ENCODE data around the gene FILIP1L. TPM values are rescaled to one million over a fixed set of nuclear protein-coding genes. Genes with fewer than 3 reads are reported as not detected.
A peak's percentile ranks its signal among the peaks of the same experiment; 100 is the strongest.

The FILIP1L gene
- total and polyA plus RNA-seq, 2 of the 13 experiments (the other 11 are each of a cell fraction or from before 2014, with no cell fraction given): 8.1 to 187 TPM

DNA sequence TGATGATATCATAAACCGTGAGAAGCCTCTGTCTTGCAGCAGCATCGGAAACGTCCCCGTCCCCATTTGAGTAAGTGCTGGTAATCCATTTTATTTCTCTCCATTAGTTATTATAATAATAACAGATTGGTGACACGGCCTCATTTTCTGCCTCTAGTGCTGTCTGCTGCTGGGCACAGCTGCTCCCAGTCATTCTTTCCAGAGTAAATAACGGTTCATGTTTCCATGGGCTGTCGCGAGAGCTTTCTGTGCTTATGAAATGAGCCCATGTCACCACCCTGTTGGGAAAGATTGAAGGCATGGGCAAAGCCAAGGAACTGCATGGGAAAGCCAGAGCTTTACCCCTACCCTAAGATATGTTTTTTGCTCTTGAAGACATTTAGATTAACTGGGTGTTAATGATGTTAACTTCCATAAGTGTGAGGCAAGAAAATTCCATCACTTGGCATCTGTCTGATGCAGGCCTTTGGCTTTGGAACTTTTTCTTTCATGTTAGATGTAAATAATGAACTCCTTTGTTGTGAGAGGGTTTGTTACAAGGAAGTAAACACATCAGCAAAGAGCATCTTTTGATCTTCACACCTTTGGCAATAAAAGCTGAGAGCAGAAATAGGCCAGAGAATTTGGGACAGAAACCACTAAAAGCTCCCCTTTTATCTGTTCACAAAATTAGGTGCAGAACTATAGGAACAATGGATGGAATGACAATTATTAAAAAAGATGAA is 141.8 kb downstream of the FILIP1L start (continued):
- TF ChIP-seq, protein P1, sequence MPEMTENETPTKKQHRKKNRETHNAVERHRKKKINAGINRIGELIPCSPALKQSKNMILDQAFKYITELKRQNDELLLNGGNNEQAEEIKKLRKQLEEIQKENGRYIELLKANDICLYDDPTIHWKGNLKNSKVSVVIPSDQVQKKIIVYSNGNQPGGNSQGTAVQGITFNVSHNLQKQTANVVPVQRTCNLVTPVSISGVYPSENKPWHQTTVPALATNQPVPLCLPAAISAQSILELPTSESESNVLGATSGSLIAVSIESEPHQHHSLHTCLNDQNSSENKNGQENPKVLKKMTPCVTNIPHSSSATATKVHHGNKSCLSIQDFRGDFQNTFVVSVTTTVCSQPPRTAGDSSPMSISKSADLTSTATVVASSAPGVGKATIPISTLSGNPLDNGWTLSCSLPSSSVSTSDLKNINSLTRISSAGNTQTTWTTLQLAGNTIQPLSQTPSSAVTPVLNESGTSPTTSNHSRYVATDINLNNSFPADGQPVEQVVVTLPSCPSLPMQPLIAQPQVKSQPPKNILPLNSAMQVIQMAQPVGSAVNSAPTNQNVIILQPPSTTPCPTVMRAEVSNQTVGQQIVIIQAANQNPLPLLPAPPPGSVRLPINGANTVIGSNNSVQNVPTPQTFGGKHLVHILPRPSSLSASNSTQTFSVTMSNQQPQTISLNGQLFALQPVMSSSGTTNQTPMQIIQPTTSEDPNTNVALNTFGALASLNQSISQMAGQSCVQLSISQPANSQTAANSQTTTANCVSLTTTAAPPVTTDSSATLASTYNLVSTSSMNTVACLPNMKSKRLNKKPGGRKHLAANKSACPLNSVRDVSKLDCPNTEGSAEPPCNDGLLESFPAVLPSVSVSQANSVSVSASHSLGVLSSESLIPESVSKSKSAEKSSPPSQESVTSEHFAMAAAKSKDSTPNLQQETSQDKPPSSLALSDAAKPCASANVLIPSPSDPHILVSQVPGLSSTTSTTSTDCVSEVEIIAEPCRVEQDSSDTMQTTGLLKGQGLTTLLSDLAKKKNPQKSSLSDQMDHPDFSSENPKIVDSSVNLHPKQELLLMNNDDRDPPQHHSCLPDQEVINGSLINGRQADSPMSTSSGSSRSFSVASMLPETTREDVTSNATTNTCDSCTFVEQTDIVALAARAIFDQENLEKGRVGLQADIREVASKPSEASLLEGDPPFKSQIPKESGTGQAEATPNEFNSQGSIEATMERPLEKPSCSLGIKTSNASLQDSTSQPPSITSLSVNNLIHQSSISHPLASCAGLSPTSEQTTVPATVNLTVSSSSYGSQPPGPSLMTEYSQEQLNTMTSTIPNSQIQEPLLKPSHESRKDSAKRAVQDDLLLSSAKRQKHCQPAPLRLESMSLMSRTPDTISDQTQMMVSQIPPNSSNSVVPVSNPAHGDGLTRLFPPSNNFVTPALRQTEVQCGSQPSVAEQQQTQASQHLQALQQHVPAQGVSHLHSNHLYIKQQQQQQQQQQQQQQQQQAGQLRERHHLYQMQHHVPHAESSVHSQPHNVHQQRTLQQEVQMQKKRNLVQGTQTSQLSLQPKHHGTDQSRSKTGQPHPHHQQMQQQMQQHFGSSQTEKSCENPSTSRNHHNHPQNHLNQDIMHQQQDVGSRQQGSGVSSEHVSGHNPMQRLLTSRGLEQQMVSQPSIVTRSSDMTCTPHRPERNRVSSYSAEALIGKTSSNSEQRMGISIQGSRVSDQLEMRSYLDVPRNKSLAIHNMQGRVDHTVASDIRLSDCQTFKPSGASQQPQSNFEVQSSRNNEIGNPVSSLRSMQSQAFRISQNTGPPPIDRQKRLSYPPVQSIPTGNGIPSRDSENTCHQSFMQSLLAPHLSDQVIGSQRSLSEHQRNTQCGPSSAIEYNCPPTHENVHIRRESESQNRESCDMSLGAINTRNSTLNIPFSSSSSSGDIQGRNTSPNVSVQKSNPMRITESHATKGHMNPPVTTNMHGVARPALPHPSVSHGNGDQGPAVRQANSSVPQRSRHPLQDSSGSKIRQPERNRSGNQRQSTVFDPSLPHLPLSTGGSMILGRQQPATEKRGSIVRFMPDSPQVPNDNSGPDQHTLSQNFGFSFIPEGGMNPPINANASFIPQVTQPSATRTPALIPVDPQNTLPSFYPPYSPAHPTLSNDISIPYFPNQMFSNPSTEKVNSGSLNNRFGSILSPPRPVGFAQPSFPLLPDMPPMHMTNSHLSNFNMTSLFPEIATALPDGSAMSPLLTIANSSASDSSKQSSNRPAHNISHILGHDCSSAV (CRISPR knock-in tag; IDR thresholded peaks at IDR 0.05; ENCODE audit: borderline replicate concordance): no peak
- TF ChIP-seq TBX3 (IDR thresholded peaks at IDR 0.05; ENCODE audit: borderline replicate concordance): peak; percentile 80
- TF ChIP-seq TGIF2 (CRISPR knock-in tag; IDR thresholded peaks at IDR 0.05): no peak
- TF ChIP-seq ZNF180 (CRISPR knock-in tag; IDR thresholded peaks at IDR 0.05; ENCODE audit: borderline replicate concordance, low read depth): no peak
- no peak for TF ChIP-seq ZSCAN12 (CRISPR knock-in tag; IDR thresholded peaks at IDR 0.05)
- TF ChIP-seq, protein P2, sequence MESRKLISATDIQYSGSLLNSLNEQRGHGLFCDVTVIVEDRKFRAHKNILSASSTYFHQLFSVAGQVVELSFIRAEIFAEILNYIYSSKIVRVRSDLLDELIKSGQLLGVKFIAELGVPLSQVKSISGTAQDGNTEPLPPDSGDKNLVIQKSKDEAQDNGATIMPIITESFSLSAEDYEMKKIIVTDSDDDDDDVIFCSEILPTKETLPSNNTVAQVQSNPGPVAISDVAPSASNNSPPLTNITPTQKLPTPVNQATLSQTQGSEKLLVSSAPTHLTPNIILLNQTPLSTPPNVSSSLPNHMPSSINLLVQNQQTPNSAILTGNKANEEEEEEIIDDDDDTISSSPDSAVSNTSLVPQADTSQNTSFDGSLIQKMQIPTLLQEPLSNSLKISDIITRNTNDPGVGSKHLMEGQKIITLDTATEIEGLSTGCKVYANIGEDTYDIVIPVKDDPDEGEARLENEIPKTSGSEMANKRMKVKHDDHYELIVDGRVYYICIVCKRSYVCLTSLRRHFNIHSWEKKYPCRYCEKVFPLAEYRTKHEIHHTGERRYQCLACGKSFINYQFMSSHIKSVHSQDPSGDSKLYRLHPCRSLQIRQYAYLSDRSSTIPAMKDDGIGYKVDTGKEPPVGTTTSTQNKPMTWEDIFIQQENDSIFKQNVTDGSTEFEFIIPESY (CRISPR knock-in tag; IDR thresholded peaks at IDR 0.05): peak; percentile 83; the same call in 1 of the 2 replicates
- TF ChIP-seq, protein P3, sequence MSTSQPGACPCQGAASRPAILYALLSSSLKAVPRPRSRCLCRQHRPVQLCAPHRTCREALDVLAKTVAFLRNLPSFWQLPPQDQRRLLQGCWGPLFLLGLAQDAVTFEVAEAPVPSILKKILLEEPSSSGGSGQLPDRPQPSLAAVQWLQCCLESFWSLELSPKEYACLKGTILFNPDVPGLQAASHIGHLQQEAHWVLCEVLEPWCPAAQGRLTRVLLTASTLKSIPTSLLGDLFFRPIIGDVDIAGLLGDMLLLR (CRISPR knock-in tag; IDR thresholded peaks at IDR 0.05): no peak
- TF ChIP-seq ZNF703 (CRISPR knock-in tag; IDR thresholded peaks at IDR 0.05; ENCODE audit: borderline replicate concordance): no peak
- TF ChIP-seq PCBP2 (optimal IDR thresholded peaks at IDR 0.05; ENCODE audit: low read depth, low read length, poor library complexity, severe bottlenecking): no peak
- TF ChIP-seq, protein P4, sequence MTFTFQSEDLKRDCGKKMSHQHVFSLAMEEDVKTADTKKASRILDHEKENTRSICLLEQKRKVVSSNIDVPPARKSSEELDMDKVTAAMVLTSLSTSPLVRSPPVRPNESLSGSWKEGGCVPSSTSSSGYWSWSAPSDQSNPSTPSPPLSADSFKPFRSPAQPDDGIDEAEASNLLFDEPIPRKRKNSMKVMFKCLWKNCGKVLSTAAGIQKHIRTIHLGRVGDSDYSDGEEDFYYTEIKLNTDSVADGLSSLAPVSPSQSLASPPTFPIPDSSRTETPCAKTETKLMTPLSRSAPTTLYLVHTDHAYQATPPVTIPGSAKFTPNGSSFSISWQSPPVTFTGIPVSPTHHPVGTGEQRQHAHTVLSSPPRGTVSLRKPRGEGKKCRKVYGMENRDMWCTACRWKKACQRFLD (CRISPR knock-in tag; IDR thresholded peaks at IDR 0.05; ENCODE audit: borderline replicate concordance): no peak
- peak; percentile 44; the same call in 1 of the 2 replicates for TF ChIP-seq SOX5 (CRISPR knock-in tag; IDR thresholded peaks at IDR 0.05; ENCODE audit: borderline replicate concordance)
- no peak for TF ChIP-seq SOX13 (IDR thresholded peaks at IDR 0.05)
- peak in 1 of 2 experiments; percentile 12; a peak in 1 of 4 replicates for TF ChIP-seq SOX13 (CRISPR knock-in tag; conservative IDR thresholded peaks at IDR 0.05 in 1 of 2, IDR thresholded peaks at IDR 0.05 in 1 of 2)
- no peak for TF ChIP-seq CHD4 (IDR thresholded peaks at IDR 0.05; ENCODE audit: borderline replicate concordance, low read length)
- no peak for TF ChIP-seq ZFYVE20 (CRISPR knock-in tag; IDR thresholded peaks at IDR 0.05; ENCODE audit: borderline replicate concordance, low read depth)

All from HepG2 (cell line).